Gastroesophageal sphincter (tissue), 3 donors: ENCODE results near the gene TMEM30B.

Experiments
- POLR2A ChIP-seq, 2 donors: fragments of 450-650 bp; IDR thresholded peaks; one replicate each; pipeline ENCODE4 v1.6.1; 2017; ENCODE audit warnings: antibody characterized with exemption in 2 of 2, mild to moderate bottlenecking in 2 of 2, moderate library complexity in 1 of 2
- TF ChIP-seq, protein P1 (sequence below), 4 experiments: fragments of 200-600 bp in 2 of 4; fragments of 450-650 bp in 2 of 4; sonication (generic) in 1 of 4; IDR thresholded peaks; one replicate each; pipeline ENCODE4 v1.5.1; 2017 to 2019; ENCODE audit warnings: antibody characterized with exemption in 4 of 4, mild to moderate bottlenecking in 2 of 4, moderate library complexity in 2 of 4

DNA sequence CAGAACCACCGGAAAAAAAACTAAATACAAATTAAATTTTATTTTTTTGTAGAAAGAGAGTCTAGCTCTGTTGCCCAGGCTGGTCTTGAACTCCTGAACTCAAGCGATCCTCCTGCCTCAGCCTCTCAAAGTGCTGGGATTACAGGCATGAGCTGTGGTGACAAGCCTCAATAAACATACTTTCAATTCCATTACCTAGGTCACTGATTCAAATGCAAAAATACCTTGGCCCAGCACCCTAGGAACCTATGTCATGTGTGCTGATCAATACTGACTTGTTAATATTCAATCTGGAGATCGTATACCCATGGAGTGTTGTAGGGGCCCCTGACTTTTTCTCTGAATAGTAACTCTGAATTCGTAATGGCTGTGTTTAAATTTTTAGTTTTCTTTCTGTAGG, 7.1 kb upstream of the TMEM30B start:
- TF ChIP-seq, protein P1, sequence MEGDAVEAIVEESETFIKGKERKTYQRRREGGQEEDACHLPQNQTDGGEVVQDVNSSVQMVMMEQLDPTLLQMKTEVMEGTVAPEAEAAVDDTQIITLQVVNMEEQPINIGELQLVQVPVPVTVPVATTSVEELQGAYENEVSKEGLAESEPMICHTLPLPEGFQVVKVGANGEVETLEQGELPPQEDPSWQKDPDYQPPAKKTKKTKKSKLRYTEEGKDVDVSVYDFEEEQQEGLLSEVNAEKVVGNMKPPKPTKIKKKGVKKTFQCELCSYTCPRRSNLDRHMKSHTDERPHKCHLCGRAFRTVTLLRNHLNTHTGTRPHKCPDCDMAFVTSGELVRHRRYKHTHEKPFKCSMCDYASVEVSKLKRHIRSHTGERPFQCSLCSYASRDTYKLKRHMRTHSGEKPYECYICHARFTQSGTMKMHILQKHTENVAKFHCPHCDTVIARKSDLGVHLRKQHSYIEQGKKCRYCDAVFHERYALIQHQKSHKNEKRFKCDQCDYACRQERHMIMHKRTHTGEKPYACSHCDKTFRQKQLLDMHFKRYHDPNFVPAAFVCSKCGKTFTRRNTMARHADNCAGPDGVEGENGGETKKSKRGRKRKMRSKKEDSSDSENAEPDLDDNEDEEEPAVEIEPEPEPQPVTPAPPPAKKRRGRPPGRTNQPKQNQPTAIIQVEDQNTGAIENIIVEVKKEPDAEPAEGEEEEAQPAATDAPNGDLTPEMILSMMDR (IDR thresholded peaks at IDR 0.05): no peak
- no peak for TF ChIP-seq POLR2A (IDR thresholded peaks at IDR 0.05)
